SK-N-SH (cell line): Measurements from ENCODE around the gene WWOX. TPM values are rescaled to one million over a fixed set of nuclear protein-coding genes. Genes with fewer than 3 reads are reported as not detected.

Experiments
- CTCF ChIA-PET: fragments of 300-600, 350-600 bp; formaldehyde crosslinking; extraction: SDS; loops from one replicate; lab custom pipeline; 2021; lab: Yijun Ruan, JAX
- POLR2A ChIA-PET: fragments of 350-600 bp; sonication (Branson Sonifier 250); formaldehyde crosslinking; extraction: SDS; loops from one replicate; lab custom pipeline; 2020; ENCODE audit warnings: antibody characterized with exemption, inconsistent platforms; lab: Yijun Ruan, JAX
- DNase-seq: peaks from one replicate; pipeline ENCODE4 v3.0.0; 2012
- H2AFZ ChIP-seq: fragments of 200-600 bp; sonication (generic); 2 replicates; pipeline ENCODE4 v1.8.1; 2016; ENCODE audit warnings: antibody characterized with exemption, mild to moderate bottlenecking, low read depth
- H3F3A ChIP-seq: fragments of 200-600 bp; sonication (generic); replicated peaks from 2 replicates; pipeline ENCODE3; 2016; ENCODE audit warnings: antibody characterized with exemption, mild to moderate bottlenecking; ENCODE audit not compliant: insufficient read depth
- H3K27ac ChIP-seq, 2 experiments: fragments of 200-500 bp in 1 of 2; fragments of 200-600 bp in 1 of 2; sonication (Bioruptor generic) in 1 of 2; sonication (generic), shearing (Covaris generic) in 1 of 2; 2 replicates each; pipeline versions ENCODE4 v1.5.1 to v1.6.1; 2014 to 2016; ENCODE audit warnings: low read depth in 2 of 2, inconsistent platforms in 1 of 2, low read length in 1 of 2, mild to moderate bottlenecking in 1 of 2, mixed read lengths in 1 of 2
- H3K27me3 ChIP-seq: fragments of 200-600 bp; sonication (generic), shearing (Covaris generic); 2 replicates; pipeline ENCODE4 v1.6.1; 2016; ENCODE audit warnings: mixed run types; ENCODE audit not compliant: insufficient read depth
- H3K36me3 ChIP-seq, 2 experiments: fragments of 200-500 bp in 1 of 2; fragments of 200-600 bp in 1 of 2; sonication (Bioruptor generic) in 1 of 2; sonication (generic) in 1 of 2; replicated peaks in 1 of 2; 2 replicates each; pipeline versions ENCODE3 to v1.5.1; 2014 to 2016; ENCODE audit warnings: low read length in 1 of 2, mild to moderate bottlenecking in 1 of 2; ENCODE audit not compliant: insufficient read depth in 2 of 2, control insufficient read depth in 1 of 2
- H3K4me1 ChIP-seq, 2 experiments: fragments of 200-500 bp in 1 of 2; fragments of 200-600 bp in 1 of 2; sonication (Bioruptor generic) in 1 of 2; sonication (generic), shearing (Covaris generic) in 1 of 2; 2 replicates each; pipeline versions ENCODE4 v1.5.1 to v1.6.1; 2014 to 2016; ENCODE audit warnings: low read depth in 1 of 2, low read length in 1 of 2, mixed run types in 1 of 2; ENCODE audit not compliant: insufficient read depth in 2 of 2, control insufficient read depth in 1 of 2
- H3K4me2 ChIP-seq: fragments of 200-600 bp; sonication (generic), shearing (Covaris generic); 2 replicates; pipeline ENCODE4 v1.6.1; 2017; ENCODE audit warnings: mixed run types
- H3K4me3 ChIP-seq, 2 experiments: fragments of 200-500 bp in 1 of 2; fragments of 200-600 bp in 1 of 2; sonication (Bioruptor generic) in 1 of 2; sonication (generic), shearing (Covaris generic) in 1 of 2; 2 replicates each; pipeline versions ENCODE4 v1.5.1 to v1.8.1; 2014 to 2016; ENCODE audit warnings: low read depth in 2 of 2, inconsistent platforms in 1 of 2, low read length in 1 of 2, mild to moderate bottlenecking in 1 of 2, mixed read lengths in 1 of 2, moderate library complexity in 1 of 2
- H3K79me2 ChIP-seq: fragments of 200-600 bp; sonication (generic); 2 replicates; pipeline ENCODE4 v1.8.1; 2017; ENCODE audit warnings: mild to moderate bottlenecking; ENCODE audit not compliant: insufficient read depth
- H3K9ac ChIP-seq: fragments of 200-600 bp; sonication (generic); 2 replicates; pipeline ENCODE4 v1.6.1; 2017; ENCODE audit warnings: mixed run types
- H3K9me2 ChIP-seq: fragments of 200-600 bp; sonication (generic); 2 replicates; pipeline ENCODE4 v1.6.1; 2017; ENCODE audit warnings: mixed run types
- H3K9me3 ChIP-seq: fragments of 200-600 bp; sonication (generic); 2 replicates; pipeline ENCODE4 v1.6.1; 2017; ENCODE audit warnings: mixed run types, mild to moderate bottlenecking, moderate library complexity
- H4K20me1 ChIP-seq: fragments of 200-600 bp; sonication (generic); 2 replicates; pipeline ENCODE4 v1.6.1; 2017; ENCODE audit warnings: mild to moderate bottlenecking, mixed run types; ENCODE audit not compliant: insufficient read depth
- CHD2 ChIP-seq: fragments of 150-350 bp; IDR thresholded peaks from 2 replicates; pipeline ENCODE4 v1.6.1; 2018; ENCODE audit warnings: low read length; ENCODE audit not compliant: partially characterized antibody
- FOXJ3 ChIP-seq: sonication (generic); formaldehyde crosslinking; IDR thresholded peaks from 2 replicates; pipeline ENCODE4 v1.5.1; 2020; ENCODE audit warnings: mild to moderate bottlenecking, missing genetic modification reagents
- JUND ChIP-seq: IDR thresholded peaks from 2 replicates; pipeline ENCODE4 v1.4.0; 2012
- MEF2A ChIP-seq: IDR thresholded peaks from 2 replicates; pipeline ENCODE4 v1.4.0; 2012; ENCODE audit warnings: low read depth, borderline replicate concordance
- MXI1 ChIP-seq: IDR thresholded peaks from 2 replicates; pipeline ENCODE4 v1.6.1; 2012; ENCODE audit warnings: mild to moderate bottlenecking, low read depth, low read length, improper control_type of control experiment
- NFIC ChIP-seq: IDR thresholded peaks from 2 replicates; pipeline ENCODE4 v1.4.0; 2012; ENCODE audit warnings: borderline replicate concordance
- TAF1 ChIP-seq: IDR thresholded peaks from 2 replicates; pipeline ENCODE4 v1.6.1; 2012; ENCODE audit warnings: low read depth, mild to moderate bottlenecking, low read length, moderate library complexity, borderline replicate concordance
- TCF12 ChIP-seq: IDR thresholded peaks from 2 replicates; pipeline ENCODE4 v1.4.0; 2012
- TEAD4 ChIP-seq: IDR thresholded peaks from 2 replicates; pipeline ENCODE4 v1.4.0; 2012; ENCODE audit warnings: mild to moderate bottlenecking, borderline replicate concordance; ENCODE audit not compliant: insufficient read depth
- YY1 ChIP-seq: IDR thresholded peaks from 2 replicates; pipeline ENCODE4 v1.4.0; 2012; ENCODE audit warnings: low read depth, mild to moderate bottlenecking
- WGBS: methylation state at CpG from one replicate; pipeline ENCODE4 v1.1.6; 2017; ENCODE audit warnings: low lambda C conversion rate; 5-methylcytosine and 5-hydroxymethylcytosine counted together
- polyA plus RNA-seq, 3 experiments: library from polyadenylated mRNA; depleted of rRNA; stranded (reverse); fragments of >200 nt; gene quantifications; 2 replicates each; pipeline ENCODE4 v1.2.3, GENCODE V29; 2012
- TF ChIP-seq, protein P1 (sequence below): fragments of 200-600 bp; sonication (generic); IDR thresholded peaks from 2 replicates; pipeline ENCODE4 v1.6.1; 2017; ENCODE audit warnings: antibody characterized with exemption, mild to moderate bottlenecking, moderate library complexity
- TF ChIP-seq, protein P2 (sequence below): fragments of 150-350 bp; IDR thresholded peaks from 2 replicates; pipeline ENCODE4 v1.6.1; 2017; ENCODE audit warnings: antibody characterized with exemption, low read length, low read depth, borderline replicate concordance
- TF ChIP-seq, protein P3 (sequence below): IDR thresholded peaks from 2 replicates; pipeline ENCODE4 v1.4.0; 2012; ENCODE audit warnings: low read depth, borderline replicate concordance
- TF ChIP-seq, protein P4 (sequence below): IDR thresholded peaks from 2 replicates; pipeline ENCODE4 v1.4.0; 2012; ENCODE audit warnings: low read depth, borderline replicate concordance
- TF ChIP-seq, protein P5 (sequence below): fragments of 150-350 bp; IDR thresholded peaks from 2 replicates; pipeline ENCODE4 v1.6.1; 2016; ENCODE audit warnings: mild to moderate bottlenecking, low read depth, low read length

The WWOX gene
- polyA plus RNA-seq, 1 of the 3 experiments (the other 2 are of a cell fraction), result 10.8 TPM

DNA sequence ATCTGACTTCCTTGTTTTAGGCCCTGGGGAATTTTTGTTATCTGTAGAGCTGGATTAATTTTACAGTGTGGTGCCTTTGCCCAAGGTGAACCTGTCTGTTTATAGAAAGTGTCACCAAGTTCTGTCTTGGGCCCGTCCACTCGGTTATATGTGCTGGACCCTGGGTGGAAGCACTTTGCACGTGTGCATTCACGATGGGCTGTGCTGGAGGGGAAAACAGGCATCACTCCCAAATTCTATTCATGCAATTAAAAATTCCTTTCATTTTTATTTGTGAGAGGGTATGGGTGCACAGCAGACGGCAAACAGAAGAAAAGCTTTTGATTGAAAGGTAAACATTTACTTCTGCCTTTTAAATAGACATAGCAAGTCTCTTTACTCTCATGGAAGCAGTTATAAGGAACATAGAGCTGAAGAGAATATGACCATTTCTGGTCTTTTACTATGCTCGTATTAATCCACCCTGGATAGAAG, 101.2 kb downstream of the WWOX start:
- POLR2A ChIA-PET, result no interaction called here

More for the DNA sequence above, 101.2 kb downstream of the WWOX start:
- no peaks in the 10 kb centered on the region for H3K9me3 ChIP-seq
- TF ChIP-seq CHD2 (no peak), TCF12 (no peak), MEF2A (no peak), TAF1 (no peak), MXI1 (no peak), JUND (no peak), TEAD4 (no peak), FOXJ3 (CRISPR knock-in tag) (no peak), NFIC (no peak), YY1 (no peak)
- TF ChIP-seq, protein P1, sequence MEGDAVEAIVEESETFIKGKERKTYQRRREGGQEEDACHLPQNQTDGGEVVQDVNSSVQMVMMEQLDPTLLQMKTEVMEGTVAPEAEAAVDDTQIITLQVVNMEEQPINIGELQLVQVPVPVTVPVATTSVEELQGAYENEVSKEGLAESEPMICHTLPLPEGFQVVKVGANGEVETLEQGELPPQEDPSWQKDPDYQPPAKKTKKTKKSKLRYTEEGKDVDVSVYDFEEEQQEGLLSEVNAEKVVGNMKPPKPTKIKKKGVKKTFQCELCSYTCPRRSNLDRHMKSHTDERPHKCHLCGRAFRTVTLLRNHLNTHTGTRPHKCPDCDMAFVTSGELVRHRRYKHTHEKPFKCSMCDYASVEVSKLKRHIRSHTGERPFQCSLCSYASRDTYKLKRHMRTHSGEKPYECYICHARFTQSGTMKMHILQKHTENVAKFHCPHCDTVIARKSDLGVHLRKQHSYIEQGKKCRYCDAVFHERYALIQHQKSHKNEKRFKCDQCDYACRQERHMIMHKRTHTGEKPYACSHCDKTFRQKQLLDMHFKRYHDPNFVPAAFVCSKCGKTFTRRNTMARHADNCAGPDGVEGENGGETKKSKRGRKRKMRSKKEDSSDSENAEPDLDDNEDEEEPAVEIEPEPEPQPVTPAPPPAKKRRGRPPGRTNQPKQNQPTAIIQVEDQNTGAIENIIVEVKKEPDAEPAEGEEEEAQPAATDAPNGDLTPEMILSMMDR, result no peak
- TF ChIP-seq, protein P2, sequence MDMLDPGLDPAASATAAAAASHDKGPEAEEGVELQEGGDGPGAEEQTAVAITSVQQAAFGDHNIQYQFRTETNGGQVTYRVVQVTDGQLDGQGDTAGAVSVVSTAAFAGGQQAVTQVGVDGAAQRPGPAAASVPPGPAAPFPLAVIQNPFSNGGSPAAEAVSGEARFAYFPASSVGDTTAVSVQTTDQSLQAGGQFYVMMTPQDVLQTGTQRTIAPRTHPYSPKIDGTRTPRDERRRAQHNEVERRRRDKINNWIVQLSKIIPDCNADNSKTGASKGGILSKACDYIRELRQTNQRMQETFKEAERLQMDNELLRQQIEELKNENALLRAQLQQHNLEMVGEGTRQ, result no peak
- TF ChIP-seq, protein P3, sequence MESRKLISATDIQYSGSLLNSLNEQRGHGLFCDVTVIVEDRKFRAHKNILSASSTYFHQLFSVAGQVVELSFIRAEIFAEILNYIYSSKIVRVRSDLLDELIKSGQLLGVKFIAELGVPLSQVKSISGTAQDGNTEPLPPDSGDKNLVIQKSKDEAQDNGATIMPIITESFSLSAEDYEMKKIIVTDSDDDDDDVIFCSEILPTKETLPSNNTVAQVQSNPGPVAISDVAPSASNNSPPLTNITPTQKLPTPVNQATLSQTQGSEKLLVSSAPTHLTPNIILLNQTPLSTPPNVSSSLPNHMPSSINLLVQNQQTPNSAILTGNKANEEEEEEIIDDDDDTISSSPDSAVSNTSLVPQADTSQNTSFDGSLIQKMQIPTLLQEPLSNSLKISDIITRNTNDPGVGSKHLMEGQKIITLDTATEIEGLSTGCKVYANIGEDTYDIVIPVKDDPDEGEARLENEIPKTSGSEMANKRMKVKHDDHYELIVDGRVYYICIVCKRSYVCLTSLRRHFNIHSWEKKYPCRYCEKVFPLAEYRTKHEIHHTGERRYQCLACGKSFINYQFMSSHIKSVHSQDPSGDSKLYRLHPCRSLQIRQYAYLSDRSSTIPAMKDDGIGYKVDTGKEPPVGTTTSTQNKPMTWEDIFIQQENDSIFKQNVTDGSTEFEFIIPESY, result no peak
- TF ChIP-seq, protein P4, sequence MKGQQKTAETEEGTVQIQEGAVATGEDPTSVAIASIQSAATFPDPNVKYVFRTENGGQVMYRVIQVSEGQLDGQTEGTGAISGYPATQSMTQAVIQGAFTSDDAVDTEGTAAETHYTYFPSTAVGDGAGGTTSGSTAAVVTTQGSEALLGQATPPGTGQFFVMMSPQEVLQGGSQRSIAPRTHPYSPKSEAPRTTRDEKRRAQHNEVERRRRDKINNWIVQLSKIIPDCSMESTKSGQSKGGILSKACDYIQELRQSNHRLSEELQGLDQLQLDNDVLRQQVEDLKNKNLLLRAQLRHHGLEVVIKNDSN, result no peak
- TF ChIP-seq, protein P5, sequence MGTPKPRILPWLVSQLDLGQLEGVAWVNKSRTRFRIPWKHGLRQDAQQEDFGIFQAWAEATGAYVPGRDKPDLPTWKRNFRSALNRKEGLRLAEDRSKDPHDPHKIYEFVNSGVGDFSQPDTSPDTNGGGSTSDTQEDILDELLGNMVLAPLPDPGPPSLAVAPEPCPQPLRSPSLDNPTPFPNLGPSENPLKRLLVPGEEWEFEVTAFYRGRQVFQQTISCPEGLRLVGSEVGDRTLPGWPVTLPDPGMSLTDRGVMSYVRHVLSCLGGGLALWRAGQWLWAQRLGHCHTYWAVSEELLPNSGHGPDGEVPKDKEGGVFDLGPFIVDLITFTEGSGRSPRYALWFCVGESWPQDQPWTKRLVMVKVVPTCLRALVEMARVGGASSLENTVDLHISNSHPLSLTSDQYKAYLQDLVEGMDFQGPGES, result no peak
- no peaks in the 10 kb centered on the region for H4K20me1 ChIP-seq
- H3K4me1 ChIP-seq, result peaks cover 0 to 7% of the 10 kb centered on the region in 2 experiments; a peak in 2 of 4 replicates
- H3K9ac ChIP-seq, result no peak overlapping the region
- no peak overlapping the region for H2AFZ ChIP-seq
- no peaks in the 10 kb centered on the region for H3K9me2 ChIP-seq
- DNase-seq, result no peak
- no peaks in the 10 kb centered on the region for H3K79me2 ChIP-seq
- whole genome bisulfite sequencing, result 82% methylated on average over 6 of the region's 6 CpGs
- CTCF ChIA-PET, result interaction anchor here (0.9 kb wide), 1 partner anchor 19 kb away, joined by 3 read pairs; no protein-coding TSS in a partner anchor
- H3K27me3 ChIP-seq, result no peaks in the 10 kb centered on the region
- no peak overlapping the region for H3K4me3 ChIP-seq
- no peaks in the 10 kb centered on the region for H3K36me3 ChIP-seq
- H3K27ac ChIP-seq, result no peak overlapping the region
- H3F3A ChIP-seq, result no peaks in the 10 kb centered on the region
- no peak overlapping the region for H3K4me2 ChIP-seq
